HepG2 (cell line): ENCODE data around the gene TANGO6. TPM values are rescaled to one million over a fixed set of nuclear protein-coding genes. Genes with fewer than 3 reads are reported as not detected.

Source experiments
- ADNP ChIP-seq: sonication (generic); formaldehyde crosslinking; IDR thresholded peaks from 2 replicates; pipeline ENCODE4 v1.4.0; 2020; ENCODE audit warnings: missing genetic modification reagents
- ARID2 ChIP-seq: sonication (generic); formaldehyde crosslinking; IDR thresholded peaks from 2 replicates; pipeline ENCODE4 v1.8.1; 2022; ENCODE audit warnings: mild to moderate bottlenecking, missing genetic modification reagents, borderline replicate concordance
- ARID5B ChIP-seq: IDR thresholded peaks from 2 replicates; pipeline ENCODE4 v1.4.0; 2020; ENCODE audit warnings: mild to moderate bottlenecking, missing genetic modification reagents
- BCL6 ChIP-seq: IDR thresholded peaks from 2 replicates; pipeline ENCODE4 v1.6.1; 2016; ENCODE audit warnings: missing genetic modification reagents, missing compliant biosample characterization
- CC2D1A ChIP-seq: sonication (generic); formaldehyde crosslinking; IDR thresholded peaks from 2 replicates; pipeline ENCODE4 v1.8.1; 2023; ENCODE audit warnings: mild to moderate bottlenecking, missing genetic modification reagents
- CREM ChIP-seq, 2 experiments: sonication (generic) in 1 of 2; formaldehyde crosslinking in 1 of 2; IDR thresholded peaks; 2 replicates each; pipeline versions ENCODE4 v1.4.0 to v1.6.1; 2016 to 2020; ENCODE audit warnings: antibody characterized with exemption in 1 of 2, mild to moderate bottlenecking in 1 of 2, missing genetic modification reagents in 1 of 2
- DMAP1 ChIP-seq: IDR thresholded peaks from 2 replicates; pipeline ENCODE4 v1.6.1; 2016
- DRAP1 ChIP-seq: IDR thresholded peaks from 2 replicates; pipeline ENCODE4 v1.6.1; 2016; ENCODE audit warnings: missing genetic modification reagents, missing compliant biosample characterization
- GATAD2A ChIP-seq: IDR thresholded peaks from 2 replicates; pipeline ENCODE4 v1.6.1; 2016
- HNRNPK ChIP-seq: fragments of 200-400 bp; formaldehyde crosslinking; IDR thresholded peaks from 2 replicates; pipeline ENCODE4 v1.6.1; 2018; ENCODE audit warnings: low read length, low read depth, moderate library complexity, mild to moderate bottlenecking; ENCODE audit not compliant: poor library complexity, severe bottlenecking
- MED13 ChIP-seq: sonication (generic); formaldehyde crosslinking; IDR thresholded peaks from 2 replicates; pipeline ENCODE4 v1.5.0; 2020; ENCODE audit warnings: missing genetic modification reagents
- MIXL1 ChIP-seq: IDR thresholded peaks from 2 replicates; pipeline ENCODE4 v1.6.1; 2016
- NFIB ChIP-seq: sonication (generic); formaldehyde crosslinking; IDR thresholded peaks from 2 replicates; pipeline ENCODE4 v1.9.0; 2021; ENCODE audit warnings: missing genetic modification reagents, mild to moderate bottlenecking, borderline replicate concordance
- POLR2AphosphoS5 ChIP-seq: IDR thresholded peaks from 2 replicates; pipeline ENCODE4 v1.6.1; 2012; ENCODE audit warnings: low read depth, low read length
- ZFP90 ChIP-seq: sonication (generic); formaldehyde crosslinking; IDR thresholded peaks from 2 replicates; pipeline ENCODE4 v1.8.0; 2022; ENCODE audit warnings: missing genetic modification reagents, mild to moderate bottlenecking, inconsistent platforms, borderline replicate concordance
- ZNF263 ChIP-seq: sonication (generic); formaldehyde crosslinking; IDR thresholded peaks from 2 replicates; pipeline ENCODE4 v1.4.0; 2020; ENCODE audit warnings: missing genetic modification reagents
- ZNF460 ChIP-seq: sonication (generic); formaldehyde crosslinking; IDR thresholded peaks from 2 replicates; pipeline ENCODE4 v1.5.1; 2020; ENCODE audit warnings: missing genetic modification reagents, mild to moderate bottlenecking, borderline replicate concordance
- ZNF510 ChIP-seq: sonication (generic); formaldehyde crosslinking; IDR thresholded peaks from 2 replicates; pipeline ENCODE4 v1.4.0; 2020; ENCODE audit warnings: low read depth, mild to moderate bottlenecking, missing genetic modification reagents
- polyA plus RNA-seq, 8 experiments: library from polyadenylated mRNA; depleted of rRNA in 3 of 8; stranded (reverse) in 7 of 8; unstranded in 1 of 8; fragments of >200 nt; fragmentation: Illumina TruSeq in 4 of 8; extraction: Trizol in 4 of 8; gene quantifications; 2 replicates each; pipeline versions ENCODE4 v1.2.1 to v1.2.3, GENCODE V29; 2011 to 2016; ENCODE audit warnings: low read depth in 4 of 8, missing spikeins in 1 of 8, mixed read lengths in 1 of 8; ENCODE audit not compliant: insufficient read depth in 1 of 8
- total RNA-seq, 5 experiments: library from RNA; depleted of rRNA; stranded (reverse); fragments of >200 nt; fragmentation: Illumina TruSeq; extraction: Trizol; gene quantifications; 2 replicates each; pipeline ENCODE4 v1.2.3, GENCODE V29; 2016; ENCODE audit warnings: low read depth in 1 of 5
- TF ChIP-seq, protein P1 (sequence below): sonication (generic); formaldehyde crosslinking; IDR thresholded peaks from 2 replicates; pipeline ENCODE4 v1.9.0; 2021; ENCODE audit warnings: missing genetic modification reagents, borderline replicate concordance
- TF ChIP-seq, protein P2 (sequence below): sonication (generic); formaldehyde crosslinking; IDR thresholded peaks from 2 replicates; pipeline ENCODE4 v1.5.0; 2020; ENCODE audit warnings: mild to moderate bottlenecking, missing genetic modification reagents, moderate library complexity

Gene TANGO6
- total and polyA plus RNA-seq, 2 of the 13 experiments (the other 11 are each of a cell fraction or from before 2014, with no cell fraction given) = 7.2 to 13.3 TPM

DNA sequence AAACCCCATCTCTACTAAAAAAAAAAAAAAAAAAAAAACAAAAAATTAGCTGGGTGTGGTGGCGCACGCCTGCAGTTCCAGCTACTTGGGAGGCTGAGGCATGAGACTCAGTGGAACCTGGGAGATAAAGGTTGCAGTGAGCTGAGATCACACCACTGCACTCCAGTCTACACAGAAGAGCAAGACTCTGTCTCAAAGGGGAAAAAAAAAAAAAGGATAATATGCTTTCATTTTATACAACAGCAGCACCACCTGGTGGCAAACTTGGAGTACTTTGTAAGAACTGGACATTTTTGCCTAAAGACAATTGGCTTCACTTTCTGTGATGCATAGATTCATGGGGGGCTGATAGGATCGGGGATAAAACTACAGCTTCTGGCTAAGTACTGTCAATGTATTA is 280.6 kb downstream of the TANGO6 start (continued):
- TF ChIP-seq ZNF460 (peak; percentile 89), ARID2 (CRISPR knock-in tag) (no peak), MIXL1 (CRISPR knock-in tag) (no peak), DMAP1 (CRISPR knock-in tag) (no peak), ZFP90 (CRISPR knock-in tag) (0 out of 2 replicates have a peak, but pooled peaks have one; percentile 34), HNRNPK (no peak), MED13 (0 out of 2 replicates have a peak, but pooled peaks have one; percentile 17), ADNP (CRISPR knock-in tag) (no peak), ZNF263 (CRISPR knock-in tag) (no peak), NFIB (no peak), CREM (IDR thresholded peaks at IDR 0.05) (no peak), CREM (CRISPR knock-in tag; IDR thresholded peaks at IDR 0.05) (no peak), POLR2AphosphoS5 (peak; percentile 13; the same call in 1 of the 2 replicates), ARID5B (CRISPR knock-in tag) (no peak), ZNF510 (CRISPR knock-in tag) (no peak), BCL6 (CRISPR knock-in tag) (no peak), DRAP1 (CRISPR knock-in tag) (no peak), GATAD2A (CRISPR knock-in tag) (0 out of 2 replicates have a peak, but pooled peaks have one; percentile 16), CC2D1A (CRISPR knock-in tag) (no peak)
- TF ChIP-seq, protein P1, sequence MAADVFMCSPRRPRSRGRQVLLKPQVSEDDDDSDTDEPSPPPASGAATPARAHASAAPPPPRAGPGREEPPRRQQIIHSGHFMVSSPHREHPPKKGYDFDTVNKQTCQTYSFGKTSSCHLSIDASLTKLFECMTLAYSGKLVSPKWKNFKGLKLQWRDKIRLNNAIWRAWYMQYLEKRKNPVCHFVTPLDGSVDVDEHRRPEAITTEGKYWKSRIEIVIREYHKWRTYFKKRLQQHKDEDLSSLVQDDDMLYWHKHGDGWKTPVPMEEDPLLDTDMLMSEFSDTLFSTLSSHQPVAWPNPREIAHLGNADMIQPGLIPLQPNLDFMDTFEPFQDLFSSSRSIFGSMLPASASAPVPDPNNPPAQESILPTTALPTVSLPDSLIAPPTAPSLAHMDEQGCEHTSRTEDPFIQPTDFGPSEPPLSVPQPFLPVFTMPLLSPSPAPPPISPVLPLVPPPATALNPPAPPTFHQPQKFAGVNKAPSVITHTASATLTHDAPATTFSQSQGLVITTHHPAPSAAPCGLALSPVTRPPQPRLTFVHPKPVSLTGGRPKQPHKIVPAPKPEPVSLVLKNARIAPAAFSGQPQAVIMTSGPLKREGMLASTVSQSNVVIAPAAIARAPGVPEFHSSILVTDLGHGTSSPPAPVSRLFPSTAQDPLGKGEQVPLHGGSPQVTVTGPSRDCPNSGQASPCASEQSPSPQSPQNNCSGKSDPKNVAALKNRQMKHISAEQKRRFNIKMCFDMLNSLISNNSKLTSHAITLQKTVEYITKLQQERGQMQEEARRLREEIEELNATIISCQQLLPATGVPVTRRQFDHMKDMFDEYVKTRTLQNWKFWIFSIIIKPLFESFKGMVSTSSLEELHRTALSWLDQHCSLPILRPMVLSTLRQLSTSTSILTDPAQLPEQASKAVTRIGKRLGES (CRISPR knock-in tag) = no peak
- TF ChIP-seq, protein P2, sequence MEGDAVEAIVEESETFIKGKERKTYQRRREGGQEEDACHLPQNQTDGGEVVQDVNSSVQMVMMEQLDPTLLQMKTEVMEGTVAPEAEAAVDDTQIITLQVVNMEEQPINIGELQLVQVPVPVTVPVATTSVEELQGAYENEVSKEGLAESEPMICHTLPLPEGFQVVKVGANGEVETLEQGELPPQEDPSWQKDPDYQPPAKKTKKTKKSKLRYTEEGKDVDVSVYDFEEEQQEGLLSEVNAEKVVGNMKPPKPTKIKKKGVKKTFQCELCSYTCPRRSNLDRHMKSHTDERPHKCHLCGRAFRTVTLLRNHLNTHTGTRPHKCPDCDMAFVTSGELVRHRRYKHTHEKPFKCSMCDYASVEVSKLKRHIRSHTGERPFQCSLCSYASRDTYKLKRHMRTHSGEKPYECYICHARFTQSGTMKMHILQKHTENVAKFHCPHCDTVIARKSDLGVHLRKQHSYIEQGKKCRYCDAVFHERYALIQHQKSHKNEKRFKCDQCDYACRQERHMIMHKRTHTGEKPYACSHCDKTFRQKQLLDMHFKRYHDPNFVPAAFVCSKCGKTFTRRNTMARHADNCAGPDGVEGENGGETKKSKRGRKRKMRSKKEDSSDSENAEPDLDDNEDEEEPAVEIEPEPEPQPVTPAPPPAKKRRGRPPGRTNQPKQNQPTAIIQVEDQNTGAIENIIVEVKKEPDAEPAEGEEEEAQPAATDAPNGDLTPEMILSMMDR (CRISPR knock-in tag) = peak; percentile 85
